GM21723 (cell line): ENCODE results near the gene ZFHX2.

Experiments used
- ATAC-seq: cut with Tn5 transposase; IDR thresholded peaks from one replicate; pipeline ENCODE4 v1.9.1; 2021; ENCODE audit warnings: mild to moderate bottlenecking, moderate library complexity; ENCODE audit not compliant: unreplicated experiment

The ZFHX2 gene

GRCh38 chr14:23561873-23562821 lies 10.6 kb upstream of the ZFHX2 start:
- ATAC-seq: no peak

GRCh38 chr14:23561259-23561658 lies 9.7 kb upstream of the ZFHX2 start:
- no peak for ATAC-seq

GRCh38 chr14:23559926-23560520 lies 8.5 kb upstream of the ZFHX2 start:
- ATAC-seq: no peak

GRCh38 chr14:23559010-23559925 lies 7.7 kb upstream of the ZFHX2 start:
- ATAC-seq: no peak

GRCh38 chr14:23558346-23559009 lies 6.9 kb upstream of the ZFHX2 start:
- ATAC-seq: no peak

- no peak for ATAC-seq
Observed at GRCh38 chr14:23557946-23558345, 6.4 kb upstream of the ZFHX2 start.

GRCh38 chr14:23557521-23557920 lies 6.0 kb upstream of the ZFHX2 start:
- no peak for ATAC-seq

- ATAC-seq: no peak
Observed at GRCh38 chr14:23556700-23557440, 5.3 kb upstream of the ZFHX2 start.

GRCh38 chr14:23555882-23556699 lies 4.5 kb upstream of the ZFHX2 start, which contains the start of gene THTPA:
Gene THTPA, plus strand, starts transcription at chr14:23556271. Its CDS starts 487 bp downstream, at chr14:23556758.
- peak; percentile 91 for ATAC-seq

- ATAC-seq: no peak
Observed at GRCh38 chr14:23555533-23555881, 3.9 kb upstream of the ZFHX2 start.

- no peak for ATAC-seq
Observed at GRCh38 chr14:23550812-23551265, 726 bp downstream of the ZFHX2 start.

- no peak for ATAC-seq
Observed at GRCh38 chr14:23550131-23550811, 1.3 kb downstream of the ZFHX2 start.

- no peak for ATAC-seq
Observed at GRCh38 chr14:23548351-23549318, 2.9 kb downstream of the ZFHX2 start.

GRCh38 chr14:23547924-23548323 lies 3.6 kb downstream of the ZFHX2 start:
- no peak for ATAC-seq

GRCh38 chr14:23546450-23547035 lies 5.0 kb downstream of the ZFHX2 start:
- no peak for ATAC-seq

GRCh38 chr14:23545740-23546365 lies 5.7 kb downstream of the ZFHX2 start:
- no peak for ATAC-seq
